ENCODE measurements around the gene TRAP1. TPM values are rescaled to one million over a fixed set of nuclear protein-coding genes. Genes with fewer than 3 reads are reported as not detected.

The TRAP1 gene
- total RNA-seq, 1 experiment from 2014 or later, result 416 TPM

GRCh38 chr16:3732171-3732570 lies 14.8 kb upstream of the TRAP1 start:
- no peak overlapping the region for H3K9ac ChIP-seq (ENCODE audit: low read length)
- no peaks in the 10 kb centered on the region for H3K4me1 ChIP-seq (ENCODE audit: control insufficient read depth in 1 of 2, insufficient read depth in 2 of 2, low read length in 2 of 2)
- ATAC-seq (no peak), DNase-seq (ENCODE audit: low read depth, low spot score) (no peak)
- ChIA-PET POLR2A (no interaction called here), CTCF (no interaction called here), RAD21 (ENCODE audit: low non-redundant PET in 1 of 2, low total read pairs in 2 of 2, uncharacterized antibody in 2 of 2, unreplicated experiment in 2 of 2) (no interaction called here)
- H3K4me2 ChIP-seq (ENCODE audit: low read length), result no peak overlapping the region
- H3K4me3 ChIP-seq (replicated peaks in 1 of 2; ENCODE audit: low read depth in 1 of 2, low read length in 2 of 2), result no peak overlapping the region
- no peaks in the 10 kb centered on the region for H3K79me2 ChIP-seq (ENCODE audit: insufficient read depth, low read length)
- H3K27me3 ChIP-seq (ENCODE audit: insufficient read depth, low read length), result no peaks in the 10 kb centered on the region
- H3K9me3 ChIP-seq (ENCODE audit: control insufficient read depth in 1 of 2, insufficient read depth in 1 of 2, low read depth in 1 of 2, low read length in 2 of 2), result no peaks in the 10 kb centered on the region
- peaks cover 17 to 28% of the 10 kb centered on the region in 2 experiments; a peak in 3 of 4 replicates for H3K36me3 ChIP-seq (ENCODE audit: control insufficient read depth in 1 of 2, insufficient read depth in 2 of 2, low read length in 2 of 2)
- H3K27ac ChIP-seq (ENCODE audit: low read depth, low read length), result no peak overlapping the region
- no peaks in the 10 kb centered on the region for H3K9me2 ChIP-seq (ENCODE audit: insufficient read depth)
- no peak overlapping the region for H2AFZ ChIP-seq (ENCODE audit: low read depth, low read length, poor library complexity, severe bottlenecking)
- TF ChIP-seq ELF1 (IDR thresholded peaks at IDR 0.05; ENCODE audit: borderline replicate concordance, low read depth) (no peak), YY1 (IDR thresholded peaks at IDR 0.05; ENCODE audit: extremely low read depth, insufficient replicate concordance, low read depth, low read length) (no peak), POLR2AphosphoS5 (IDR thresholded peaks at IDR 0.05; ENCODE audit: low read depth, low read length) (no peak), JUND (IDR thresholded peaks at IDR 0.05) (no peak), RAD21 (IDR thresholded peaks at IDR 0.05; ENCODE audit: low read depth) (no peak), REST (IDR thresholded peaks at IDR 0.05; ENCODE audit: low read depth) (no peak), CTCF (IDR thresholded peaks at IDR 0.05 in 2 of 3, conservative IDR thresholded peaks at IDR 0.05 in 1 of 3; ENCODE audit: borderline replicate concordance in 1 of 3, insufficient read depth in 1 of 3, low read depth in 2 of 3, low read length in 2 of 3) (no peak)
- BruUV-seq (replicated peaks), result no TSS peak
- intact Hi-C loops (cut with micrococcal nuclease), result no loop called here
- no peaks in the 10 kb centered on the region for H4K20me1 ChIP-seq (ENCODE audit: insufficient read depth)
